Naive thymus-derived CD4-positive, alpha-beta T cell (primary cell): ENCODE measurements around the gene PRR7. TPM values are rescaled to one million over a fixed set of nuclear protein-coding genes. Genes with fewer than 3 reads are reported as not detected.
A peak's percentile ranks its signal among the peaks of the same experiment; 100 is the strongest.

Source experiments
- ATAC-seq: fragments of 150-1000 bp; cut with Tn5 transposase; 2 replicates; pipeline ENCODE4 v1.10.0; 2021; ENCODE audit warnings: mild to moderate bottlenecking, moderate library complexity
- CTCF ChIA-PET: fragments of 350-600 bp; sonication (Branson Sonifier 250); formaldehyde crosslinking; loops from one replicate; lab custom pipeline; 2021; ENCODE audit warnings: antibody characterized with exemption; lab: Charles Lee
- POLR2A ChIA-PET: fragments of 350-600 bp; sonication (Branson Sonifier 250); formaldehyde crosslinking; loops from one replicate; lab custom pipeline; 2021; ENCODE audit warnings: antibody characterized with exemption, inconsistent platforms; lab: Charles Lee
- DNase-seq, 9 donors: peaks; one replicate each; pipeline versions ENCODE4 v3.0.0 to v3.0.0-alpha.2; 2020 to 2022; ENCODE audit warnings: mixed read lengths in 1 of 9
- H3K27ac ChIP-seq: one replicate; pipeline ENCODE4 v1.7.0; 2013; ENCODE audit warnings: mild to moderate bottlenecking, low read depth, low read length, moderate library complexity
- H3K27me3 ChIP-seq, 2 donors: one replicate each; pipeline ENCODE4 v1.7.0; 2013; ENCODE audit warnings: low read length in 2 of 2, mild to moderate bottlenecking in 2 of 2, moderate library complexity in 2 of 2; ENCODE audit not compliant: control insufficient read depth in 2 of 2, insufficient read depth in 2 of 2
- H3K36me3 ChIP-seq, 3 experiments: 1 replicate in 2 of 3; 2 replicates in 1 of 3; pipeline ENCODE4 v1.7.0; 2013; ENCODE audit warnings: low read length in 3 of 3, mild to moderate bottlenecking in 3 of 3, moderate library complexity in 1 of 3; ENCODE audit not compliant: insufficient read depth in 3 of 3, control insufficient read depth in 2 of 3
- H3K4me1 ChIP-seq, 2 donors: one replicate each; pipeline ENCODE4 v1.7.0; 2013; ENCODE audit warnings: low read length in 2 of 2, mild to moderate bottlenecking in 2 of 2, moderate library complexity in 1 of 2; ENCODE audit not compliant: control insufficient read depth in 2 of 2, insufficient read depth in 2 of 2
- H3K4me3 ChIP-seq: 2 replicates; pipeline ENCODE4 v1.7.0; 2013; ENCODE audit warnings: mild to moderate bottlenecking, low read length
- H3K9me3 ChIP-seq, 3 experiments: 1 replicate in 2 of 3; 2 replicates in 1 of 3; pipeline ENCODE4 v1.7.0; 2013; ENCODE audit warnings: low read length in 3 of 3; ENCODE audit not compliant: control insufficient read depth in 2 of 3
- H3K27ac Mint-ChIP-seq, 9 donors: one replicate each; pipeline ENCODE4 v1.8.0; 2020 to 2022; ENCODE audit warnings: mixed read lengths in 9 of 9, mild to moderate bottlenecking in 8 of 9, moderate library complexity in 5 of 9, inconsistent platforms in 2 of 9
- H3K27me3 Mint-ChIP-seq, 5 donors: one replicate each; pipeline ENCODE4 v1.8.0; 2021 to 2022; ENCODE audit warnings: mixed read lengths in 5 of 5, mild to moderate bottlenecking in 1 of 5
- H3K36me3 Mint-ChIP-seq, 5 donors: one replicate each; pipeline ENCODE4 v1.8.0; 2020 to 2022; ENCODE audit warnings: mixed read lengths in 5 of 5, mild to moderate bottlenecking in 3 of 5, inconsistent platforms in 1 of 5
- H3K4me1 Mint-ChIP-seq, 7 donors: one replicate each; pipeline ENCODE4 v1.8.0; 2020 to 2022; ENCODE audit warnings: mixed read lengths in 7 of 7, mild to moderate bottlenecking in 3 of 7, inconsistent platforms in 1 of 7
- H3K4me3 Mint-ChIP-seq, 10 donors: one replicate each; pipeline ENCODE4 v1.8.0; 2020 to 2022; ENCODE audit warnings: mild to moderate bottlenecking in 10 of 10, mixed read lengths in 10 of 10, moderate library complexity in 6 of 10, inconsistent platforms in 2 of 10
- H3K9me3 Mint-ChIP-seq, 11 donors: one replicate each; pipeline ENCODE4 v1.8.0; 2020 to 2022; ENCODE audit warnings: mixed read lengths in 11 of 11, mild to moderate bottlenecking in 4 of 11, inconsistent platforms in 1 of 11, moderate library complexity in 1 of 11
- intact Hi-C, 2 donors: fragments of 100-400 bp; cut with micrococcal nuclease; formaldehyde crosslinking; loops; one replicate each; pipeline ENCODE4 v1.15.1; 2023
- polyA plus RNA-seq, 2 donors: library from polyadenylated mRNA; unstranded; fragments of 300-500 nt; fragmentation: Illumina TruSeq; gene quantifications; one replicate each; pipeline ENCODE4 v1.2.3, GENCODE V29; 2021
- total RNA-seq, 6 experiments: library from RNA in 5 of 6; stranded (reverse) in 5 of 6; gene quantifications; 1 replicate in 5 of 6; 2 replicates in 1 of 6; pipeline ENCODE4 v1.2.3 and lab custom pipeline; 2021 to 2026

PRR7 gene
- total and polyA plus RNA-seq, 7 experiments from 2014 or later: 6.4 to 31.8 (median 11.7) TPM

DNA sequence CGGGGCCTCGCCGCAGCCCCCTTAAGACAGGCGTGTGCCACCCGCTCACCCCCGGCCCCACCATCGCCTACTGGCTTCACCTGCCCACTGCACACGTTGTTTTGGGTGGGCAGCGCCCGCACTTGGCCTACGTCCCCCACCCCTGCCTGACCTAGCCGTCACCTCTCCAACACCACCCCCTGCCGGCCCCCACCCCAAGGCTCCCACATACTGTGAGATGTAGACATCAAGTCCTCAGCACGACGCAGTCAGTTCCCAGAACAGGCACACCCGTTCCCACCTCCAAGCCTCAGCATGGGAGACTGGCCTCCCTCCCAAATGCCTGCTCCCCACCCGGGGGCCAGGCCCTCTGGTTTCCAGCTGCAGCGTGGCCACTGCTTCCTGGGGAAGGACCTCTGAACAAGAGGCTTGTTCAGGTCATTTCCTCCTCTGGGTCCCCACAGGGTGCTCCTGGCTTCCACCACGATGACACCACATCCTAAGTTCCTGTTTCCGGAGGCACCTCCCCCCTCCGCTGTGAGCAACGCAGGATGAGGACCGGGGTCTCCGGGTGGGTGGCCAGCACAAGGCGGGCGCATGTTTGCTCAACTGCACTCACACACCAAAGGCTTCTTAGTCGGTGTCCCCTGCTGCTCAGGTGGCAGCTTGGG lies 15.5 kb downstream of the PRR7 start:
- Mint-ChIP-seq H3K9me3 (peaks cover 0 to 2% (median 0%) of the 10 kb centered on the region in 11 donors), H3K27ac (peak overlapping the region in 2 of 9 donors; percentile 59 to 69), H3K4me1 (peaks cover 0 to 25% (median 8%) of the 10 kb centered on the region in 7 donors), H3K36me3 (peaks cover 0 to 10% (median 0%) of the 10 kb centered on the region in 5 donors), H3K4me3 (peak overlapping the region in 1 of 10 donors; percentile 70), H3K27me3 (no peaks in the 10 kb centered on the region)
- no peaks in the 10 kb centered on the region for H3K36me3 ChIP-seq
- no peaks in the 10 kb centered on the region for H3K9me3 ChIP-seq
- intact Hi-C loops: no loop called here
- peak; percentile 40 for ATAC-seq
- POLR2A ChIA-PET: interaction anchor here (0.7 kb wide), 1 partner anchor 12 kb away, joined by 4 read pairs; no protein-coding TSS in a partner anchor
- H3K4me3 ChIP-seq: no peak overlapping the region
- CTCF ChIA-PET: interaction anchor here (1.2 to 2.6 kb wide), 2 partner anchors 59 to 72 kb away, joined by 5 to 11 read pairs; no protein-coding TSS in a partner anchor
- DNase-seq: no peak
- no peaks in the 10 kb centered on the region for H3K27me3 ChIP-seq
- no peak overlapping the region for H3K27ac ChIP-seq
- no peaks in the 10 kb centered on the region for H3K4me1 ChIP-seq

GRCh38 chr5:177465044-177465443 lies 18.4 kb downstream of the PRR7 start:
- no peak for DNase-seq
- H3K4me3 Mint-ChIP-seq: no peak overlapping the region
- Histone ChIP-seq H3K27me3 (no peaks in the 10 kb centered on the region), H3K9me3 (no peaks in the 10 kb centered on the region), H3K36me3 (no peaks in the 10 kb centered on the region), H3K4me1 (no peaks in the 10 kb centered on the region), H3K4me3 (no peak overlapping the region), H3K27ac (no peak overlapping the region)
- intact Hi-C loops: no loop called here
- ChIA-PET CTCF (interaction anchor here (1.1 kb wide), 1 partner anchor 8 kb away, joined by 3 read pairs; no protein-coding TSS in a partner anchor), POLR2A (no interaction called here)
- ATAC-seq: no peak
- no peak overlapping the region for H3K27ac Mint-ChIP-seq
- no peaks in the 10 kb centered on the region for H3K27me3 Mint-ChIP-seq
- H3K4me1 Mint-ChIP-seq: peaks cover 0 to 25% (median 5%) of the 10 kb centered on the region in 7 donors
- peaks cover 0 to 2% (median 0%) of the 10 kb centered on the region in 11 donors for H3K9me3 Mint-ChIP-seq
- H3K36me3 Mint-ChIP-seq: peaks cover 0 to 10% (median 0%) of the 10 kb centered on the region in 5 donors

DNA sequence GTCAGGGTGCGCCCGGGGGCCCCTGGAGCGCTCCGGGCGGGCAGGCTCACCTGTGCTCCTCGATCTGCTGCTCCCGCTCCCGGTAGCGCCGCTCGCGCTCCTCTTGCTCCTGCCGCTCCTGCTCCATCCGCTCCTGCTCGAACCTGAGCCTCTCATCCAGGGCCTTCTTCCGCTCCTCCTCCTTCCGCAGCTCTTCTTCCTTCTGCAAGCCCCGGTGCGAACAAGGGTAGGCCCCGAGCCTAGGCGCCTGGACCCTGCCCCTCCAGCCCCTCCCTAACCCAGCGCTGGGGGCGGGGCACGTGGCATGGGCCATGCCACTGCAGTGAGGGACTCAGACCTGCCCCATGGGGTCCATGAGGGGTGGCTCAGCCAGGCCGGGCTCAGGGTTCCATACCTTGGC lies 20.2 kb downstream of the PRR7 start:
- Mint-ChIP-seq H3K4me3 (no peak overlapping the region), H3K36me3 (peaks cover 0 to 6% (median 0%) of the 10 kb centered on the region in 5 donors), H3K4me1 (peaks cover 0 to 27% (median 10%) of the 10 kb centered on the region in 7 donors), H3K27me3 (no peaks in the 10 kb centered on the region), H3K27ac (peak overlapping the region in 2 of 9 donors; percentile 17 to 51), H3K9me3 (peaks cover 0 to 2% (median 0%) of the 10 kb centered on the region in 11 donors)
- ChIA-PET POLR2A (no interaction called here), CTCF (interaction anchor here (0.9 kb wide), 1 partner anchor 94 kb away, joined by 3 read pairs; no protein-coding TSS in a partner anchor)
- no peak overlapping the region for H3K4me3 ChIP-seq
- intact Hi-C loops: no loop called here
- DNase-seq (no peak), ATAC-seq (no peak)
- H3K27me3 ChIP-seq: no peaks in the 10 kb centered on the region
- H3K27ac ChIP-seq: no peak overlapping the region
- no peaks in the 10 kb centered on the region for H3K36me3 ChIP-seq
- H3K4me1 ChIP-seq: peaks cover under 1 to 2% of the 10 kb centered on the region in 2 donors
- H3K9me3 ChIP-seq: no peaks in the 10 kb centered on the region

DNA sequence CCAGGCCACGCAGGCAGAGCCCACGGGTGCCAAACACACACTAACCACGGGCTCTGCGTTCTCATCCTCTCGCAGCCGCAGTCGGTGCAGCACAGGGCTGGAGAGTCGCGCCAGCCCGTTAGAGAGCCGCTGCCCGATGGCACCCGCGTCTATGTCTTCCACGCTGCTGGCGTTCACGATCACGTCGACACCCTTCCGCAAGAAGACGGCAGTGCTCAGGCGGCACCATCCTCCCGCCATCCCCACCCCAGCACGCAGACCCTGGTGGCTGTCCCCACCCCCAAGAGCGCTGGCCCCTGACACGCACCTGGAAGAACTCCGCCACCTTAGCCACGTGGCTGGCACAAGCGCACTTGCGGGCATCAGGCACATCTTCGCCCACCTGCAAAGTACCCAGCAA lies 20.8 kb downstream of the PRR7 start:
- Mint-ChIP-seq H3K4me3 (no peak overlapping the region), H3K36me3 (peaks cover 0 to 6% (median 0%) of the 10 kb centered on the region in 5 donors), H3K27ac (peak overlapping the region in 1 of 9 donors; percentile 51), H3K27me3 (no peaks in the 10 kb centered on the region), H3K4me1 (peaks cover 0 to 24% (median 9%) of the 10 kb centered on the region in 7 donors), H3K9me3 (peaks cover 0 to 2% (median 0%) of the 10 kb centered on the region in 11 donors)
- no peak overlapping the region for H3K27ac ChIP-seq
- H3K36me3 ChIP-seq: no peaks in the 10 kb centered on the region
- POLR2A ChIA-PET: no interaction called here
- H3K9me3 ChIP-seq: no peaks in the 10 kb centered on the region
- H3K4me3 ChIP-seq: no peak overlapping the region
- intact Hi-C loops: no loop called here
- CTCF ChIA-PET: no interaction called here
- ATAC-seq (no peak), DNase-seq (no peak)
- H3K4me1 ChIP-seq: peaks cover 7% of the 10 kb centered on the region in 2 donors
- no peaks in the 10 kb centered on the region for H3K27me3 ChIP-seq

GRCh38 chr5:177468329-177468684 lies 21.7 kb downstream of the PRR7 start:
- intact Hi-C loops: no loop called here
- DNase-seq (no peak), ATAC-seq (no peak)
- Histone ChIP-seq H3K27me3 (no peaks in the 10 kb centered on the region), H3K4me3 (no peak overlapping the region), H3K9me3 (no peaks in the 10 kb centered on the region), H3K36me3 (no peaks in the 10 kb centered on the region), H3K27ac (no peak overlapping the region), H3K4me1 (peaks cover 9% of the 10 kb centered on the region in 2 donors)
- H3K27me3 Mint-ChIP-seq: no peaks in the 10 kb centered on the region
- no peak overlapping the region for H3K4me3 Mint-ChIP-seq
- POLR2A ChIA-PET: no interaction called here
- no peak overlapping the region for H3K27ac Mint-ChIP-seq
- H3K4me1 Mint-ChIP-seq: peaks cover 0 to 18% (median 8%) of the 10 kb centered on the region in 7 donors
- peaks cover 0 to 6% (median 0%) of the 10 kb centered on the region in 5 donors for H3K36me3 Mint-ChIP-seq
- peaks cover 0 to 2% (median 0%) of the 10 kb centered on the region in 11 donors for H3K9me3 Mint-ChIP-seq
- CTCF ChIA-PET: no interaction called here

GRCh38 chr5:177468685-177469628 lies 22.3 kb downstream of the PRR7 start:
- Histone ChIP-seq H3K27ac (no peak overlapping the region), H3K36me3 (no peaks in the 10 kb centered on the region), H3K9me3 (no peaks in the 10 kb centered on the region), H3K27me3 (no peaks in the 10 kb centered on the region), H3K4me3 (no peak overlapping the region), H3K4me1 (peaks cover 9% of the 10 kb centered on the region in 2 donors)
- CTCF ChIA-PET: no interaction called here
- Mint-ChIP-seq H3K4me1 (peaks cover 2 to 16% (median 10%) of the 10 kb centered on the region in 7 donors), H3K27ac (no peak overlapping the region), H3K27me3 (peaks cover 0 to 2% (median 0%) of the 10 kb centered on the region in 5 donors), H3K4me3 (no peak overlapping the region), H3K36me3 (peaks cover 0 to 5% (median 0%) of the 10 kb centered on the region in 5 donors), H3K9me3 (peaks cover 0 to 2% (median 0%) of the 10 kb centered on the region in 11 donors)
- intact Hi-C loops: no loop called here
- POLR2A ChIA-PET: no interaction called here
- DNase-seq (no peak), ATAC-seq (no peak)
